Measurements from ENCODE around the gene PPP1R14C.
A peak's percentile ranks its signal among the peaks of the same experiment; 100 is the strongest.

The PPP1R14C gene

GRCh38 chr6:150261997-150262697 lies 119.3 kb downstream of the PPP1R14C start:
- DNase-seq (ENCODE audit: extremely low read depth, insufficient read length), result no peak
- H3K4me3 ChIP-seq (replicated peaks; ENCODE audit: low read depth, low read length), result no peak overlapping the region
- TF ChIP-seq, protein P1, sequence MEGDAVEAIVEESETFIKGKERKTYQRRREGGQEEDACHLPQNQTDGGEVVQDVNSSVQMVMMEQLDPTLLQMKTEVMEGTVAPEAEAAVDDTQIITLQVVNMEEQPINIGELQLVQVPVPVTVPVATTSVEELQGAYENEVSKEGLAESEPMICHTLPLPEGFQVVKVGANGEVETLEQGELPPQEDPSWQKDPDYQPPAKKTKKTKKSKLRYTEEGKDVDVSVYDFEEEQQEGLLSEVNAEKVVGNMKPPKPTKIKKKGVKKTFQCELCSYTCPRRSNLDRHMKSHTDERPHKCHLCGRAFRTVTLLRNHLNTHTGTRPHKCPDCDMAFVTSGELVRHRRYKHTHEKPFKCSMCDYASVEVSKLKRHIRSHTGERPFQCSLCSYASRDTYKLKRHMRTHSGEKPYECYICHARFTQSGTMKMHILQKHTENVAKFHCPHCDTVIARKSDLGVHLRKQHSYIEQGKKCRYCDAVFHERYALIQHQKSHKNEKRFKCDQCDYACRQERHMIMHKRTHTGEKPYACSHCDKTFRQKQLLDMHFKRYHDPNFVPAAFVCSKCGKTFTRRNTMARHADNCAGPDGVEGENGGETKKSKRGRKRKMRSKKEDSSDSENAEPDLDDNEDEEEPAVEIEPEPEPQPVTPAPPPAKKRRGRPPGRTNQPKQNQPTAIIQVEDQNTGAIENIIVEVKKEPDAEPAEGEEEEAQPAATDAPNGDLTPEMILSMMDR (IDR thresholded peaks at IDR 0.05; ENCODE audit: insufficient read depth, low read length, poor library complexity, severe bottlenecking), result no peak
- H3K27me3 ChIP-seq (replicated peaks; ENCODE audit: control insufficient read depth, insufficient read depth, low read length), result no peaks in the 10 kb centered on the region; the same call in 1 of the 2 replicates
- no peaks in the 10 kb centered on the region for H3K36me3 ChIP-seq (ENCODE audit: control insufficient read depth, insufficient read depth, low read length)

GRCh38 chr6:150263765-150264404 lies 121.0 kb downstream of the PPP1R14C start:
- DNase-seq (ENCODE audit: extremely low read depth, insufficient read length), result peak; percentile 10
- Histone ChIP-seq H3K27me3 (replicated peaks; ENCODE audit: control insufficient read depth, insufficient read depth, low read length) (no peaks in the 10 kb centered on the region; the same call in 1 of the 2 replicates), H3K36me3 (ENCODE audit: control insufficient read depth, insufficient read depth, low read length) (no peaks in the 10 kb centered on the region), H3K4me3 (replicated peaks; ENCODE audit: low read depth, low read length) (no peak overlapping the region)
- TF ChIP-seq, protein P1 (IDR thresholded peaks at IDR 0.05; ENCODE audit: insufficient read depth, low read length, poor library complexity, severe bottlenecking), result no peak

DNA sequence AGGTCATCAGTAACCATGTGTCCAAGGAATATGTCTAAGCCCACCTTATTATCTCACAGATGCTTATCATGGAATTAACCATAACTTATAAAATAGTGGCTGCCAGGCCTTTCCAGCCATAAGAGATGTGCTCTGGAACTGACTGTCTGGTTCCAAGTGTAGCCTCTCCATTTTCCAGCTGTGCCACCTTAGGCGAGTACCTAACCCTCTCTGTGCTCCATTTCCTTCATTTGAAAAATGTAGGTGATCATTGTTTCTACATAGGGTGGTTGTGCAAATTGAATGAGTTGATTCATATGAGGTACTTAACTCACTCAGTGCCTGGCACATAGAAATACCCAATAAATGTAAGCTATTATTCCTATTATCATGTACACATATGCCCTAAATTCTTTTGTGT lies 123.5 kb downstream of the PPP1R14C start:
- Histone ChIP-seq H3K4me3 (replicated peaks; ENCODE audit: low read depth, low read length) (no peak overlapping the region), H3K27me3 (replicated peaks; ENCODE audit: control insufficient read depth, insufficient read depth, low read length) (no peaks in the 10 kb centered on the region; the same call in 1 of the 2 replicates), H3K36me3 (ENCODE audit: control insufficient read depth, insufficient read depth, low read length) (no peaks in the 10 kb centered on the region)
- no peak for DNase-seq (ENCODE audit: extremely low read depth, insufficient read length)
- TF ChIP-seq, protein P1 (IDR thresholded peaks at IDR 0.05; ENCODE audit: insufficient read depth, low read length, poor library complexity, severe bottlenecking), result no peak

DNA sequence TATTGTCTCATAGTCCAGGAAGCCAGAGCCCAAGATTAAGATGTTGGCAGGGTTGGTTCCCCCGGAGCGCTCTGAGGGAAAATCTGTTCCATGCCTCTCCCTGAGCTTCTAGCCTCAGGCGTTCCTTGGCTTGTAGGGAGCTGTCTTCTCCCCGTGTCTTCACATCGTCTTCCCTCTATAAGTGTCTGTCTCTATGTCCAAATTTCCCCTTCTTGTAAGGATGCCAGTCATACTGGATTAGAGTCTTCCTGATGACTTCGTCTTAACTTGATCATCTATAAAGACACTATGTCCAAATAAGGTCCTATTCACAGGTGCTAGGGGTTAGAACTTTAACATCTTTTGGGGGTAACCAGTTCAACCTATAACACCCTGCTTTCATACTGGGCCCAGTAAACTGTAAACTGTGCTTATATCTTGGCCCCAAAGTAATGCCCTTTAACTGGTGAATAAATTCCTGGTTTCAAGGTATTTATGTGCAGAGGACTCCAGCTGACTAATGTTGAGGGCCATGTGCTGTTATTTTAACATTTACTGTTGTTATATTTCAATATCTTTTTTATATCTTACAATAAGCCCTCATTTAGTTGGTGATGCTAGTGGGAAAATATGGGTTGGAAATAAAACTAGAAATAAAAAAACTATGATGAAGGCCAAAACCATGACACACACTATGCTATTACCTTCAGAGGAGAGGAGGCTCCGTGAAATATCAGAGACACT lies 124.3 kb downstream of the PPP1R14C start:
- TF ChIP-seq, protein P1 (IDR thresholded peaks at IDR 0.05; ENCODE audit: insufficient read depth, low read length, poor library complexity, severe bottlenecking), result no peak
- DNase-seq (ENCODE audit: extremely low read depth, insufficient read length), result no peak
- H3K4me3 ChIP-seq (replicated peaks; ENCODE audit: low read depth, low read length), result no peak overlapping the region
- H3K36me3 ChIP-seq (ENCODE audit: control insufficient read depth, insufficient read depth, low read length), result no peaks in the 10 kb centered on the region
- no peaks in the 10 kb centered on the region; the same call in 1 of the 2 replicates for H3K27me3 ChIP-seq (replicated peaks; ENCODE audit: control insufficient read depth, insufficient read depth, low read length)

- TF ChIP-seq, protein P1 (IDR thresholded peaks at IDR 0.05; ENCODE audit: insufficient read depth, low read length, poor library complexity, severe bottlenecking), result no peak
- no peak for DNase-seq (ENCODE audit: extremely low read depth, insufficient read length)
- H3K4me3 ChIP-seq (replicated peaks; ENCODE audit: low read depth, low read length), result no peak overlapping the region
- H3K36me3 ChIP-seq (ENCODE audit: control insufficient read depth, insufficient read depth, low read length), result no peaks in the 10 kb centered on the region
- H3K27me3 ChIP-seq (replicated peaks; ENCODE audit: control insufficient read depth, insufficient read depth, low read length), result no peaks in the 10 kb centered on the region; the same call in 1 of the 2 replicates
Observed at GRCh38 chr6:150267686-150268561, 125.1 kb downstream of the PPP1R14C start.
